Measurements from ENCODE around the gene OR2H1.

DNA sequence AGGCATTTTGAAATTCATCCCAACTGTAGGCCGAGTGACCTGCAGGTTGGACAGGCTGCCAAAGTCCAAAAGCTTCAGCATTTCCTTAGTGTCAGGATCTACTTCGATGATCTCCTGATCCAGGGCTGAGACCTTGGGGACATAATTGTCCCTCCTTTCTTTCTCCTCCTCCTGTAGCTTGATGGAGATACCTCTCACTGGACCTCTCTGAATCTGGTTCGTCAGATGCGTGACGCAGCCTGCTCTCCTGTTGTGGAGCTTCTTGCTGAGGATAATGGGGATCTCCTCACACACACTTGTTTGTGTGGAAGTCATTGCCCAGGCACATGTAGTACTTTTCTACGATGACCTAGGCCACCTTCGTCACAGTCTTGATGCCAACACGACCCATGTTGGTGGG is 32.3 kb downstream of the OR2H1 start:
- TF ChIP-seq GATA2 (IDR thresholded peaks at IDR 0.05; ENCODE audit: low read depth, low read length) (no peak), GATA3 (IDR thresholded peaks at IDR 0.05; ENCODE audit: low read depth, low read length) (no peak)
